Psoas muscle (tissue), 8 donors: Measurements from ENCODE around the gene ATE1. TPM values are rescaled to one million over a fixed set of nuclear protein-coding genes. Genes with fewer than 3 reads are reported as not detected.

Source experiments
- ATAC-seq, 4 donors: fragments of 200-7000 bp; cut with Tn5 transposase; one replicate each; pipeline ENCODE4 v1.9.1; 2020; ENCODE audit warnings: moderate library complexity in 3 of 4, mild to moderate bottlenecking in 2 of 4
- DNase-seq, 2 donors: peaks; one replicate each; pipeline ENCODE4 v3.0.0-alpha.2; 2020
- H3K27ac ChIP-seq: fragments of 200-600 bp; one replicate; pipeline ENCODE4 v1.8.0; 2022
- H3K27me3 ChIP-seq, 3 donors: fragments of 200-600 bp in 1 of 3; one replicate each; pipeline versions ENCODE4 v1.6.1 to v1.8.0; 2013 to 2022; ENCODE audit warnings: low read length in 2 of 3, mild to moderate bottlenecking in 2 of 3, moderate library complexity in 1 of 3; ENCODE audit not compliant: insufficient read depth in 3 of 3
- H3K36me3 ChIP-seq, 2 donors: fragments of 200-600 bp in 1 of 2; one replicate each; pipeline versions ENCODE4 v1.6.1 to v1.8.0; 2013 to 2022; ENCODE audit warnings: low read depth in 1 of 2, mild to moderate bottlenecking in 1 of 2, moderate library complexity in 1 of 2; ENCODE audit not compliant: insufficient read depth in 1 of 2
- H3K4me1 ChIP-seq: fragments of 200-600 bp; one replicate; pipeline ENCODE4 v1.8.0; 2022
- H3K4me3 ChIP-seq: fragments of 200-600 bp; one replicate; pipeline ENCODE4 v1.8.0; 2022; ENCODE audit warnings: mild to moderate bottlenecking
- H3K9me3 ChIP-seq: fragments of 200-600 bp; one replicate; pipeline ENCODE4 v1.8.0; 2022
- CTCF ChIP-seq: fragments of 200-600 bp; IDR thresholded peaks from one replicate; pipeline ENCODE4 v1.8.0; 2022; ENCODE audit warnings: antibody characterized with exemption
- WGBS, 3 donors: extraction: QIAGEN DNeasy Blood & Tissue Kit; methylation state at CpG; one replicate each; pipeline versions ENCODE4 v1.1.6 to v1.1.7; 2013; 5-methylcytosine and 5-hydroxymethylcytosine counted together
- intact Hi-C, 2 donors: fragments of 100-400 bp; cut with DNase I; formaldehyde crosslinking; loops; one replicate each; pipeline versions ENCODE4 v1.11.0 to v1.14.2; 2022
- polyA plus RNA-seq, 3 donors: library from polyadenylated mRNA; stranded (reverse); fragments of 200-250 nt; gene quantifications; one replicate each; pipeline ENCODE4 v1.2.3, GENCODE V29; 2013
- total RNA-seq, 4 donors: library from RNA; stranded (reverse); fragmentation: NEBNext Ultra II Directional in 2 of 4; extraction: Animal tissue kit (Norgen Biotek cat#: 25700) in 2 of 4; gene quantifications; one replicate each; pipeline versions ENCODE4 v1.2.1 to v1.2.4, GENCODE V29; 2021 to 2023
- donor health status: healthy with polysubstance abuse.
- donor health status: DM: no; HTN: no; CAD: no; lungs with moderate emphysema.
- donor health status: Bipolar disorder and iron deficiency.
- donor health status: healthy.
- donor health status: DM: yes; HTN: yes; CAD: no.
- donor health status: DM: no; HTN: no; CAD: no.
- donor health status: DM: no; HTN: no; CAD: no.
- donor health status: DM: yes; HTN: yes; CAD: no.

Gene ATE1
- total and polyA plus RNA-seq, 7 donors = 11.6 to 36.9 (median 28.4) TPM

GRCh38 chr10:121710207-121710606 lies 217.6 kb downstream of the ATE1 start:
- H3K4me1 ChIP-seq = no peaks in the 10 kb centered on the region
- H3K27ac ChIP-seq = no peak overlapping the region
- H3K36me3 ChIP-seq = no peaks in the 10 kb centered on the region
- 43 to 57% (median 54%) methylated on average over 9 of the region's 9 CpGs for WGBS, 3 donors
- no peaks in the 10 kb centered on the region for H3K9me3 ChIP-seq
- no peak overlapping the region for H3K4me3 ChIP-seq
- peaks cover 0 to 18% (median 3%) of the 10 kb centered on the region in 3 donors for H3K27me3 ChIP-seq
- ATAC-seq (no peak), DNase-seq (no peak)
- intact Hi-C loops = no loop called here
- TF ChIP-seq CTCF = no peak

DNA sequence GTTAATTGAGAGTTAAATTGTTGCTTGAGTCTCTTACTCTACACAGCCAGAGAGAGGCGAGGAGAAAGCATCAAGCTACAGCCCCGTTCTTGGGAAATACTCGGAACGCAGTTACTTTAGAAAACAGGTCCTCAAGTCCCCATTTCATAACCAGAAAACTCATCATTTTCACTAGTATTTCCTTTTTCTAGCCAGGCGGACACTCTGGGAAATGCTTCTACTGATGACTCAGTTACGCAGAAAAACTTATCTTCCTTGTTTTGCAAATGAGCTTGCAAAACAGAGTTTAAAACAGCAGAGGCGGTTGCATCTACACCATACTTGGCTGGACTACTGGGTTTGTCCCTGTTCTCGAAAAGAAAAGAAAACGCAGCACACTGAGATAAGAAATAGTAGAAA lies 218.2 kb downstream of the ATE1 start:
- no peak overlapping the region for H3K4me3 ChIP-seq
- no peaks in the 10 kb centered on the region for H3K36me3 ChIP-seq
- no peak for TF ChIP-seq CTCF
- no peaks in the 10 kb centered on the region for H3K9me3 ChIP-seq
- no peak overlapping the region for H3K27ac ChIP-seq
- DNase-seq = no peak
- 66 to 78% (median 71%) methylated on average over 9 of the region's 9 CpGs for WGBS, 3 donors
- intact Hi-C loops = no loop called here
- H3K4me1 ChIP-seq = no peaks in the 10 kb centered on the region
- peaks cover 0 to 18% (median 3%) of the 10 kb centered on the region in 3 donors for H3K27me3 ChIP-seq
- no peak for ATAC-seq

- H3K4me1 ChIP-seq = no peaks in the 10 kb centered on the region
- no peak overlapping the region for H3K27ac ChIP-seq
- ATAC-seq = no peak
- 37 to 41% (median 39%) methylated on average over 15 of the region's 15 CpGs for WGBS, 3 donors
- TF ChIP-seq CTCF = no peak
- H3K9me3 ChIP-seq = no peaks in the 10 kb centered on the region
- no peak for DNase-seq
- no peak overlapping the region for H3K4me3 ChIP-seq
- H3K36me3 ChIP-seq = no peaks in the 10 kb centered on the region
- peaks cover 0 to 18% (median 3%) of the 10 kb centered on the region in 3 donors for H3K27me3 ChIP-seq
- intact Hi-C loops = no loop called here
These were observed 218.8 kb downstream of the ATE1 start for GRCh38 chr10:121708728-121709674.

DNA sequence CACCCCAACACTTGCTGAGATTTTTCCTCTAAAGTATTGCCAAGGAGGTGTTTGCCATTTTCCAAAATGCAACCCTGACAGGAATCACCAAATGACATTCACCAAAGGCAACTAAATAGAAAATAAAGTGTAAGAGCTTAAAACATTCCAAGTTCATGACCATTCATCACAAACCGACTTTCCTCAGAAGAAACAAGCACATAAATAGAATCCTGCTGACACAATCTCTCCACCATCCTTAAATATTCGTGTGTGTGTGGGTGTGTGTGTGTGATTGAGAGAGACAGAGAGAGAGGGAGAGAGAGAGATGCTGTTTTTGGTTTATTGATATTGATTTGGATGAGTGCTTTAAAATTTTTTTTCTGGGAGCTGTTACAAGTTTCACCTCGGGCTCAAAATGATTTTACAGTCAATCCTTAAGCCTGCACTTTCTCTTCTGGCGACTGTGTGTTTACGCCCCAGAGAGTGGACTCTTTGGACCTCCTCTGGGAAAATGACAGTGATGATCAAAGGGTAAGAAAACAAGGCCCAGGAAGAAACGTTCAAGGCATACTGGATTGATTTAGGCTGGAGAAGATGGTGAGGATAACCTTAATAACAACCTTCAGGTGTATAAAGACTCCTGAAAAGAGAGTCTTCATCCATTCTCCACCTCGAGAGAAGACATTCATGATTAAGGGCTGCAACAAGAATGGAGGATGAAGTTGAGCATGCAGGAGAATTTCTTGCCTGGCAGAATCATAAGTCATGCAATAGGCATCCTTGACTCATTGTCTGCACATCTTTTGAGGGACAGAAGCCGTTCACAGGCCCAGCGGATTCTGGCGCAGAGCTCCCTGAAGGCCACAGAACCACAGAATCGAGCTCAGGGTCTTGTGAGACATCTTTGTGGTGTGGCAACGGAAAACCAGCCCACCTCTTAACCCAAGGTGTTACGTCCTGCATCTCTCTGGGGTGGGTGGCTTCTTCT lies 225.2 kb downstream of the ATE1 start:
- 63 to 65% (median 64%) methylated on average over 13 of the region's 13 CpGs for WGBS, 3 donors
- peaks cover 0 to 8% (median 3%) of the 10 kb centered on the region in 3 donors for H3K27me3 ChIP-seq
- no peak overlapping the region for H3K27ac ChIP-seq
- no peaks in the 10 kb centered on the region for H3K36me3 ChIP-seq
- intact Hi-C loops = no loop called here
- ATAC-seq (no peak), DNase-seq (no peak)
- no peaks in the 10 kb centered on the region for H3K4me1 ChIP-seq
- TF ChIP-seq CTCF = no peak
- no peak overlapping the region for H3K4me3 ChIP-seq
- H3K9me3 ChIP-seq = peaks cover 7% of the 10 kb centered on the region
